NK-92 (cell line): ENCODE measurements around the gene FAM236B.
"Not testable (repeated sequence)": the region's sequence is repeated elsewhere in the genome, so short reads cannot be mapped to it uniquely, and the experiment has no call there.

Source experiments
- DNase-seq: peaks from one replicate; lab custom pipeline; 2025; ENCODE audit not compliant: unreplicated experiment; lab: John Stamatoyannopoulos, UW

The FAM236B gene

DNA sequence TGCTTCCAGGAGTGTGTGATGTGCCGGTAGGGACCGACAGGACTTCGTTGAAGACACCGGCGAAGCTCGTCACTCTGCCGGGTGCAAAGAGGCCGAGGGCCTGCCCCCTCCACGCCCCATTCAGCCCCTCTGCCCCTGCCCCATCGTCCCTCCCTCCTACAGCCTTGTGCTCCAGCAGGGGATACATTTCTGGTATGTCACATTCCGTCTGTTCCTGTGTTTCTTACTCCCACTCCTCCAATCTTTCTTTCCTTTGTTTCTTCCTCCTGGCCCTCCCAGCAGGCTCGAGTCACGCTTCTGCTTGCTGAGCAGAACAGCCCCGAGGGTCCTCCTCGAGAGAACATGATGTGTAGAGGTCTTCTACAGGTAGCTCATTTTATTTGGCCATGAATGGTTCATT, at the start of gene FAM236B:
TSS of gene FAM236B (minus strand) at position 101 of the 400 bp plus-strand sequence. CDS start at position 1, 100 bp downstream.
- not testable (repeated sequence) for DNase-seq

DNA sequence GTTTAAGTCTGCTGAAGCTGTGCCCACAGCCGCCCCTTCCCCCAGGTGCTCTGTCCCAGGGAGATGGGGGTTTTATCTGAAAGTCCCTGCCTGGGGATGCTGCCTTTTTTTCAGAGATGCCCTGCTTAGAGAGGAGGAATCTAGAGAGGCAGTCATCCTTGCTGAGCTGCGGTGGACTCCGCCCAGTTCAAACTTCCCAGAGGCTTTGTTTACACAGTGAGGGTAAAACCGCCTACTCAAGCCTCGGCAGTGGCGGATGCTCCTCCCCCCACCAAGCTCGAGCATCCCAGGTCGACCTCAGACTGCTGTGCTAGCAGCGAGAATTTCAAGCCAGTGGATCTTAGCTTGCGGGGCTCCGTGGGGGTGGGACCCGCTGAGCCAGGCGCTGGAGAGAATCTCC, 48.2 kb upstream of the FAM236B start:
- DNase-seq, result not testable (repeated sequence)

DNA sequence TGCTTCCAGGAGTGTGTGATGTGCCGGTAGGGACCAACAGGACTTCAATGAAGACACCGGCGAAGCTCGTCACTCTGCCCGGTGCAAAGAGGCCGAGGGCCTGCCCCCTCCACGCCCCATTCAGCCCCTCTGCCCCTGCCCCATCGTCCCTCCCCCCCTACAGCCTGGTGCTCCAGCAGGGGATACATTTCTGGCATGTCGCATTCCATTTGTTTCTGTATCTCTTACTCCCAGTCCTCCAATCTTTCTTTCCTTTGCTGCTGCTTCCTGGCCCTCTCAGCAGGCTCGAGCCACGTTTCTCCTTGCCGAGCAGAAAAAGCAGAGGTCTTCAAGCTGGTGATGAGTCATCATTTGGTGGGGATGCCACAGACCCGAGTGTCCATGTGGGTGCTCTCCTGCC, 25.6 kb upstream of the FAM236B start, which contains the start of gene FAM236D:
TSS of gene FAM236D (minus strand) at position 101 of the 400 bp plus-strand sequence. CDS start at position 1, 100 bp downstream.
- not testable (repeated sequence) for DNase-seq

DNA sequence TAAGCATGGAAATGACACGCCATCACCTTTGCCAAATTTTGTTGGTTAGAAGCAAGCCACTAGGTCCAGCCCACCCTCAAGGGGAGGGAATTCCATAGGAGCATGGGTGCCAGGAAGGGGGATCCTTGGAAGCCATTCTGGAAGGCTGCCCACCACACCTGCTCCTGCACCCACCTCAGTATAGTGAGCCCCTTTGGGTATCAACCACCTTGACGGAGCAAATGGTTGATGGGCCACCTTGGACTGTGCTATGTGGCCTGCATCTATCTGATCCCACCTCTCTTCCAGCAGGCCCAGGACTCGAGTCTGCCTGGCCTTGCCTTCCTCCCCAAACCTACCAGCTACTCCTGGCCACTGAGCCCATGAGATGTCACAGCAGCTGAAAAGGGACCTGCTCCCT, 7.9 kb upstream of the FAM236B start:
- not testable (repeated sequence) for DNase-seq

DNA sequence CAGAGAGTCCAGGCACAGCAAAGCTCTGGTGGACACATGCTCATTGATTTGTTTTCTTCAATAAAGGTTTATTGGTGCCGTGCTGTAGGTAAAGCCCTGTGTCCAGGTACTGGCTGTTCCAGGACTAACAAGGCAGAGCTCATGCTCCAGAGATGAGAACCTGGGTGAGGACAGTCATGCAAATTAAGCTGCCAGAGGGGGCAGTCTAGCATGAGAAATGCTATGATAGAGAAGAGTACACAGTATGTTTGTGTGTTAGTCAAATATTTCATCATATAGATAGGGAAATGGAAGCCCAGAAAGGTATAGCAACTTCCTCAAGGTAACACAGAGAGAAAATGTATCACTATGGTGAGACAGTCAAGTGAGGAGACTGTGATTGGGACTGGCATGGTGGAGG, 5.7 kb upstream of the FAM236B start:
- DNase-seq, result not testable (repeated sequence)

DNA sequence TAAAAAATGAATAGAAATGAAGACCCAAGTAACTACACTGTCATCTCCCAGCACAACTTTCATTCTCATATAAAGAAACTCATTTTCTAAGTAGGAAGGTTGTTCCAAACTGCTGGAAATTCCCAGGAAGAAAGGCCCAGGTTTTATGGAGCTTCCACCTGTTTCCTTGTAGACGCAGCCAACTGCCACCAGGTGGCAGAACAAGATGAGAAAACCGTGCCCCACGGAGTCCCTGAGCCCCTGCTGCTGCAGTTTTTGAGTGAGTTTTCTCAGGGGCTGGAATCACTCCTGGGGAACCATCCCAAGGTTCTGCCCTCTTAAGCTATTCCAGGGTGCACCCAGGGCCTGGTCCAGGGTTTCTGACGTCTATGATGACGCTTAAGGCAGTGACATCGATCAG, 1.5 kb upstream of the FAM236B start:
- not testable (repeated sequence) for DNase-seq

DNA sequence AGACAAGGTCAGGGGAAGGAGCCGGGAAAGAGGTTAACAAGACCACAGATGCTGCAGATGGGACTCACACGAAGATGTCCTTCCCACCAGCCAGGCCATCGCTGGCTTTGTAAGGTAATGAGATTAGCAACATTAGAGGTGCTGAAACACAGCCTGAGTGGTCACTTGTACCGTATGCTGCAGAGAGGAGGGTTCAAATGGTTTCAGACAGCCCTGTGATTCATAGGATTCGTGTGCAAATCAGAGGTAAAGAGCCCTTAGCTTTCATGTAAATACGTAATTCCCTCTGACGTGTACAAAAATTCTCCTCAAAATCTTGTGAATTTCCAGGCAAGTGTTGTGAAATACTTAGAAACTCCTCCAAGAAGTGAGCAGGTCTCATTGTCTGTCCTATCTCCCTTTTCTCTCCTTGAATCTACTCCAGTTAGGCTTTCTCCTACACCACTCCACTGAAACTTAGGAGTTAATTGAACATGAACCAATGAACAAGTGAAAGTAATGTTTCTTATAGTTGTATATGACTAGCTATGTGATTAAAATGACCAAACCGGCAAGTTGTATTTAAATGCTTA, 991 bp upstream of the FAM236B start:
- DNase-seq, result not testable (repeated sequence)

DNA sequence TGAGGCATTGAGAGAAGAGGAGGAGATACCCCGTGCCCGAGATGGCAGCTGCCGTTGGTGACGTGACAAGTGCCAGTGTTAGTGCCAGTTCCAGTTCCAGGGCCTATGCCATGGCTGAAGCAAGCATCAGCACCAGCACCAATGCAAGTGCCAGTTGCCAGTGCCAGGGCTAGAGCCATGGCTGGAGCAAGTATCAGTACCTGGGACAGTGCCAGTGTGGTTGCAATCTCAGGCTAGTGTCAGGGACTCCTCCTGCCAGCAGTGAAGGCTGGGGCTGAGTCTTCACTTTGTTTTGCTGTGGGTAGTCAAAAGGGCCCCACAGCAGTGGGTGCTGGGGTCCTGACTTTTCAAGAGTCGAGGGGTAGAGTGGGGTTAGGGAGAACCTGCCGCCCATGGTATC, 4.3 kb downstream of the FAM236B start:
- not testable (repeated sequence) for DNase-seq

DNA sequence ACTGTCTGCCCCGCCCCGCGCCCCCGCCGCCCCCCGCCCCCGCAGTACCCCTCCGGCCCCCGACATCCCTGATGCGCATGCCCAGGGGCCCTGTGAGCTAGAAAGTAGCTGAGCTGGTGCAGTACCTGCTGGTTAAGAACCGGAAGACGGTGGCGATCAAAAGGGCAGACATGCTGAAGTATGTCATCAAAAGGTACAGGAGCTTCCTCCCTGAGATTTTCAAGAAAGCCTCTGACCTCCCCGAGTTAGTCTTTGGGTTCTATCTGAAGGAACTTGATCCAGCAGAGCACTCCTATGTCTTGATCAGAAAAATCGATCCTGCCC, 5.0 kb downstream of the FAM236B start:
- not testable (repeated sequence) for DNase-seq

DNA sequence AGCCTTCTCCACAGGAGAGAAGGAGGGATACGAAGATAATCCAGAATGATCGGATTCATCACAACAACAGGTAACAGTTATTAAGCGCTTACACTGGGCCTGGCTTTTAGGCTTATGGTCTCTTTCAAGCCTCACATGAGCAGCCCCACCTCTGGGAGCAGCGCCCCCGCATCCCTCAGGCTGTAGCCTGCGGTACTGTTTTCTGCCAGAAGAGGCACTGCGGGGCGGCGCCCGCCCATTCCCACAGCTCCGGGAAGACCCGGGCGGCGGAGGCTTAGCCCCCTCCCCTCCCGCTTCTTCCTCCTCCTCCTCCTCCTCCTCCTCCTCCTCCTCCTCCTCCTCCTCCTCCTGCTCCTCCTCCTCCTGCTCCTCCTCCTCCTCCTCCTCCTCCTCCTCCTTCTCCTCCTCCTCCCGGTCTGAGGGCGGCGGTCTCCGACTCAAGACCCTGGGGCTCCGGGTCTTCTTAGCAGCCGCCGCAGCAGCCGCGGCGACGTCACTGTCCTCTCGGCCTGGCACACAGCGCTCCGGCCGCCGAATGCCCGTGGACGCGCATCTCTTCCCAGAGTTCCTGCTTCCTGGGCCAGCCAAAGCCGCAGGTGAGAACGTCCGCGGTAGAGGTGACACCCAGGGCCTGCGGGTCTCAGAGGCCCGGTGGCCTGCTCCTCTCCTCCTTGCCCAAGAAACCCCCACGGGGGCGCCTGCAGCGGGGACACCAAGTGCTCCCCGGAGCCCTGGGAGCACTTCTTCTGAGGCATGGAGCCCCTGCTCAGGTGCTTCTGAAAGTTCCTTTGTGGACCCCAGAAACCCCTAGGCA, 5.6 kb downstream of the FAM236B start, which contains the start of gene DMRTC1B:
TSS of gene DMRTC1B (plus strand) at position 238 of the 814 bp plus-strand sequence. CDS start 68,246 bp downstream, outside the sequence.
- DNase-seq, result not testable (repeated sequence)

DNA sequence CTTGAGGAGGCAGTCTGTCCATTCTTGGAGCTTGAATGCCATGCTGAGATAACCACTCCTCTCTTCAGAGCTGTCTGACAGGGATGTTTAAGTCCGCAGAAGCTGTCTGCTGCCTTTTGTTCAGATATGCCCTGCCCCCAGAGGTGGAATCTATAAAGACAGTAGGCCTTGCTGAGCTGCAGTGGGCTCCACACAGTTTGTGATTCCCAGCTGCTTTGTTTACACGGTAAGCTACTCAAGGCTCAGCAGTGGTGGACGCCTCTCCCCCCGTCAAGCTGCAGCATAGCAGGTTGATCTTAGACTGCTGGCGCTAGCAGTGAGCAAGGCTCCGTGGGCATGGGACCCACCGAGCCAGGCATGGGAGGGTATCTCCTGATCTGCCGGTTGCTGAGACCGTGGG, 22.0 kb downstream of the FAM236B start:
- not testable (repeated sequence) for DNase-seq

DNA sequence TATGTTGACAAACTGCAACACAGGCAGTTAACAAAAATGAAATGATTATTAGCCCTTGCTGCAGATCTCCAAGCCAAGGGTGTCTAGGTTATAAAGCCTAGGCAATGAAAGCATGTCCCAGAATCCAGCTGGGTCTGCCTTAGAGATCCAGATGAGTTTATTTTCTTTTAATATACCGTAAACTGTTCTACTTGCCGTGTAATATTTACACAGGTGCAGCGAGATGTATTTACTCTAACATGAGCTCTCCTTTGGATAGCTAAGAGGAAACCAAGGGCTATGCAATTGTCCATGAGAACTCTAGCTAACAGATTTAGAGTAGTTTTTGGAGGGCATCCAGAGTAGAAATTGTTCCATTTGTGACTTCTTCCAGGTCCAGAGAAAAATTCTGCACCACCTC, 33.9 kb downstream of the FAM236B start:
- not testable (repeated sequence) for DNase-seq

DNA sequence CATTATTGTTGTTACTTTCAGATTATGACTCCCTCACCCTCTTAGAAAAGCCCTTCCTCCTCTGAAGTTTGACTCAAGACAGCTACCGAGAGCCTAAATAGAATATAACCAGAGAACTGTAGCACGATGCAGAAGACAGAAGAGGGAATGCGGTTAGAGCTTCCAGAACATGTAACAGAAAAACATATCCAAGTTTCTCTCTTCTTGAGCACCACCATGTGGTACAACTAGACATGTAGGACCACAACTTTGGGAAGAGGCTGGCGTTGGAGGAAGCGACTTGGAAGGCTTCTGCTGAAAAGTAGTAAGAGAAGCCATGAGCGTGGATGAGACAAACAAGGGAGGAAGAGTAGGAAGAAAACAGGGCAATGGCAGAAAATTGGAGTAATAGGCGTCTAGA, 36.9 kb downstream of the FAM236B start:
- DNase-seq, result not testable (repeated sequence)

DNA sequence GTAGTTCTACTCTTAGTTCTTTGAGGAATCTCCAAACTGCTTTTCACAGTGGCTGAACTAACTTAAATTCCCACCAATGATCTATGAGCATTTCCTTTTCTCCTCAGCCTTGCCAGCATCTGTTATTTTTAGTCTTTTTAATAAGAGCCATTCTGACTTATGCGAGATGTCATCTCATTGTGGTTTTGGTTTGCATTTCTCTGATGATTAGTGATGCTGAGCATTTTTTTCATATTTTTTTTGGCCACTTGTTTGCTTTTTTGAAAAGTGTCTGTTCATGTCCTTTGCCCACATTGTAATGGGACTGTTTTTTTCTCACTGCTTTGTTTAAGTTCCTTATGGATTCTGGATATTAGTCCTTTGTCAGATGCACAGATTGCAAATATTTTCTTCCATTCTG, 46.9 kb downstream of the FAM236B start:
- DNase-seq, result no peak

DNA sequence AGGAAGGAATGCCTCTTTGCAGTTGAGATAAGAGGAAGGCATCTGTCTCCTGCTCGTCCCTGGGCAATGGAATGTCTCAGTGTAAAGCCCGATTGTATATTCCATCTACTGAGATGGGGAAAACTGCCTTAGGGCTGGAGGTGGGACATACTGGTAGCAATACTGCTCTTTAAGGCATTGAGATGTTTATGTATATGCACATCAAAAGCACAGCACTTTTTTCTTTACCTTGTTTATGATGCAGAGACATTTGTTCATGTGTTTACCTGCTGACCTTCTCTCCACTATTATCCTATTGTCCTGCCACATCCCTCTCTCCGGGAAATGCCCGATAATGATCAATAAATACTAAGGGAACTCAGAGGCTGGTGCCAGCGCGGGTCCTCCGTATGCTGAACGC, 48.8 kb downstream of the FAM236B start:
- not testable (repeated sequence) for DNase-seq
